ENCODE measurements around the gene CELA3B. TPM values are rescaled to one million over a fixed set of nuclear protein-coding genes. Genes with fewer than 3 reads are reported as not detected.
"Not testable (repeated sequence)": the region's sequence is repeated elsewhere in the genome, so short reads cannot be mapped to it uniquely, and the experiment has no call there.

The CELA3B gene
- total and polyA plus RNA-seq, 4 donors: 1.0 to 7.5 (median 2.1) TPM

DNA sequence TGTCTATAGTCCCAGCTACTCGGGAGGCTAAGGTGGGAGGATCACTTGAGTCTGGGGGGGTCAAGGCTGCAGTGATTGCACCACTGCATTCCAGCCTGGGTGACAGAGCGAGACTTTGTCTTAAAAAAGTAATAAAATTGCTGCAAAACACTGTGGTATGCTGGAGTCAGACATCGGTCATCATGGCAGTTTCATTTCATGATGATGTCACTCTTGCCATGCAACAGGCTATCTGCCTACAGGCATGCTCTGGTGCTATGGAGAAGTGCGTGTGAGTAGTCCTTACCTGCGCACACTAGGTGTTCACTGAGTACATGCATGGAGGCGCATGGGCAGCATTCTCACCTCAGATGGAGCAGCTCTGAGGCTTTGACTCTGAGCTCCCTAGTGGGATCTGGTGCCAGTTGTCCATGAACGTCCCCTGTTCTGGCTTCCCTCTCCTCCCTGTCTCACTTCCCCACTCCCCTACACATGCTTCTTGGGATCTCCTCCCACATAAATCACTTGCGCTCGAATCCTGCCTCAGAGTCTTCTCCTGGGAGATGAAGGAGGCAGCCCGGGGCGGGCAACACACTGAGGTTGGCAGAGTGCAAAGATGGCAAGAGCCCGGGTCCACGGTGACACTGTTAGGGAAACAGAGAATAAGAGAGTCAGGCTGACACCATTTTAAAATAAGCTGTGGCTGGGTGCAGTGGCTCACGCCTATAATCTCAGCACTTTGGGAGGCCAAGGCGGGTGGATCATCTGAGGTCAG lies 10.4 kb upstream of the CELA3B start:
- ATAC-seq (ENCODE audit: low FRiP score) (no peak), DNase-seq (peak in 1 of 2 donors; percentile 57)
- H3K4me3 ChIP-seq (ENCODE audit: low read length in 2 of 2): no peak overlapping the region
- H3K27ac ChIP-seq (ENCODE audit: low read depth in 1 of 2, low read length in 2 of 2): no peak overlapping the region
- WGBS, 2 donors: 79 to 84% methylated on average over 15 of the region's 15 CpGs
- intact Hi-C loops (cut with DNase I): no loop called here
- no peaks in the 10 kb centered on the region for H3K36me3 ChIP-seq (ENCODE audit: control insufficient read depth in 1 of 2, insufficient read depth in 2 of 2, low read length in 1 of 2)
- H3K27me3 ChIP-seq (ENCODE audit: control insufficient read depth in 1 of 2, insufficient read depth in 2 of 2, low read length in 1 of 2): no peaks in the 10 kb centered on the region
- H3K4me1 ChIP-seq (ENCODE audit: control insufficient read depth in 1 of 2, insufficient read depth in 2 of 2, low read length in 2 of 2): no peaks in the 10 kb centered on the region
- no peaks in the 10 kb centered on the region for H3K9me3 ChIP-seq (ENCODE audit: control insufficient read depth, low read length)

GRCh38 chr1:21967216-21967615 lies 9.6 kb upstream of the CELA3B start:
- H3K4me3 ChIP-seq (ENCODE audit: low read length in 2 of 2); H3K27me3 ChIP-seq (ENCODE audit: control insufficient read depth in 1 of 2, insufficient read depth in 2 of 2, low read length in 1 of 2); intact Hi-C loops (cut with DNase I); H3K27ac ChIP-seq (ENCODE audit: low read depth in 1 of 2, low read length in 2 of 2); H3K9me3 ChIP-seq (ENCODE audit: control insufficient read depth, low read length); ATAC-seq (ENCODE audit: low FRiP score); H3K4me1 ChIP-seq (ENCODE audit: control insufficient read depth in 1 of 2, insufficient read depth in 2 of 2, low read length in 2 of 2); DNase-seq; H3K36me3 ChIP-seq (ENCODE audit: control insufficient read depth in 1 of 2, insufficient read depth in 2 of 2, low read length in 1 of 2): not testable (repeated sequence)
- WGBS, 2 donors: 89 to 92% methylated on average over 6 of the region's 6 CpGs

- WGBS, 2 donors: 79% methylated on average over 5 of the region's 5 CpGs
Measured at GRCh38 chr1:21969066-21969465, 7.8 kb upstream of the CELA3B start.

GRCh38 chr1:21970523-21970922 lies 6.3 kb upstream of the CELA3B start:
- H3K4me1 ChIP-seq (ENCODE audit: control insufficient read depth in 1 of 2, insufficient read depth in 2 of 2, low read length in 2 of 2); H3K9me3 ChIP-seq (ENCODE audit: control insufficient read depth, low read length); DNase-seq; H3K27me3 ChIP-seq (ENCODE audit: control insufficient read depth in 1 of 2, insufficient read depth in 2 of 2, low read length in 1 of 2); H3K36me3 ChIP-seq (ENCODE audit: control insufficient read depth in 1 of 2, insufficient read depth in 2 of 2, low read length in 1 of 2); H3K27ac ChIP-seq (ENCODE audit: low read depth in 1 of 2, low read length in 2 of 2); ATAC-seq (ENCODE audit: low FRiP score); H3K4me3 ChIP-seq (ENCODE audit: low read length in 2 of 2); intact Hi-C loops (cut with DNase I): not testable (repeated sequence)
- WGBS, 2 donors: 65 to 67% methylated on average over 4 of the region's 4 CpGs

More at GRCh38 chr1:21969066-21969465, 7.8 kb upstream of the CELA3B start:
- intact Hi-C loops (cut with DNase I); H3K4me1 ChIP-seq (ENCODE audit: control insufficient read depth in 1 of 2, insufficient read depth in 2 of 2, low read length in 2 of 2); H3K27ac ChIP-seq (ENCODE audit: low read depth in 1 of 2, low read length in 2 of 2); H3K9me3 ChIP-seq (ENCODE audit: control insufficient read depth, low read length); H3K4me3 ChIP-seq (ENCODE audit: low read length in 2 of 2); ATAC-seq (ENCODE audit: low FRiP score); H3K27me3 ChIP-seq (ENCODE audit: control insufficient read depth in 1 of 2, insufficient read depth in 2 of 2, low read length in 1 of 2); H3K36me3 ChIP-seq (ENCODE audit: control insufficient read depth in 1 of 2, insufficient read depth in 2 of 2, low read length in 1 of 2): not testable (repeated sequence)
- peak in 1 of 2 donors; percentile 41 for DNase-seq

GRCh38 chr1:21972973-21973441 lies 3.8 kb upstream of the CELA3B start:
- H3K27me3 ChIP-seq (ENCODE audit: control insufficient read depth in 1 of 2, insufficient read depth in 2 of 2, low read length in 1 of 2); H3K4me3 ChIP-seq (ENCODE audit: low read length in 2 of 2); H3K27ac ChIP-seq (ENCODE audit: low read depth in 1 of 2, low read length in 2 of 2); H3K4me1 ChIP-seq (ENCODE audit: control insufficient read depth in 1 of 2, insufficient read depth in 2 of 2, low read length in 2 of 2); intact Hi-C loops (cut with DNase I); ATAC-seq (ENCODE audit: low FRiP score); H3K36me3 ChIP-seq (ENCODE audit: control insufficient read depth in 1 of 2, insufficient read depth in 2 of 2, low read length in 1 of 2); DNase-seq; H3K9me3 ChIP-seq (ENCODE audit: control insufficient read depth, low read length): not testable (repeated sequence)
- 66 to 67% methylated on average over 2 of the region's 2 CpGs for WGBS, 2 donors

- WGBS, 2 donors: 85 to 93% methylated on average over 7 to 8 of the region's 8 CpGs
- H3K9me3 ChIP-seq (ENCODE audit: control insufficient read depth, low read length); H3K4me3 ChIP-seq (ENCODE audit: low read length in 2 of 2); H3K36me3 ChIP-seq (ENCODE audit: control insufficient read depth in 1 of 2, insufficient read depth in 2 of 2, low read length in 1 of 2); H3K4me1 ChIP-seq (ENCODE audit: control insufficient read depth in 1 of 2, insufficient read depth in 2 of 2, low read length in 2 of 2); DNase-seq; H3K27me3 ChIP-seq (ENCODE audit: control insufficient read depth in 1 of 2, insufficient read depth in 2 of 2, low read length in 1 of 2); H3K27ac ChIP-seq (ENCODE audit: low read depth in 1 of 2, low read length in 2 of 2); intact Hi-C loops (cut with DNase I); ATAC-seq (ENCODE audit: low FRiP score): not testable (repeated sequence)
Measured at GRCh38 chr1:21973948-21974347, 2.9 kb upstream of the CELA3B start.

GRCh38 chr1:21974699-21975098 lies 2.1 kb upstream of the CELA3B start:
- H3K27me3 ChIP-seq (ENCODE audit: control insufficient read depth in 1 of 2, insufficient read depth in 2 of 2, low read length in 1 of 2); H3K27ac ChIP-seq (ENCODE audit: low read depth in 1 of 2, low read length in 2 of 2); H3K4me1 ChIP-seq (ENCODE audit: control insufficient read depth in 1 of 2, insufficient read depth in 2 of 2, low read length in 2 of 2); H3K9me3 ChIP-seq (ENCODE audit: control insufficient read depth, low read length); H3K36me3 ChIP-seq (ENCODE audit: control insufficient read depth in 1 of 2, insufficient read depth in 2 of 2, low read length in 1 of 2); H3K4me3 ChIP-seq (ENCODE audit: low read length in 2 of 2); intact Hi-C loops (cut with DNase I); DNase-seq: not testable (repeated sequence)
- ATAC-seq (ENCODE audit: low FRiP score): peak; percentile 59
- WGBS, 2 donors: 16 to 17% methylated on average over 4 to 6 of the region's 6 CpGs

GRCh38 chr1:21975296-21975695 lies 1.5 kb upstream of the CELA3B start:
- H3K9me3 ChIP-seq (ENCODE audit: control insufficient read depth, low read length); H3K4me1 ChIP-seq (ENCODE audit: control insufficient read depth in 1 of 2, insufficient read depth in 2 of 2, low read length in 2 of 2); DNase-seq; H3K27me3 ChIP-seq (ENCODE audit: control insufficient read depth in 1 of 2, insufficient read depth in 2 of 2, low read length in 1 of 2); H3K36me3 ChIP-seq (ENCODE audit: control insufficient read depth in 1 of 2, insufficient read depth in 2 of 2, low read length in 1 of 2); ATAC-seq (ENCODE audit: low FRiP score); H3K4me3 ChIP-seq (ENCODE audit: low read length in 2 of 2); intact Hi-C loops (cut with DNase I); H3K27ac ChIP-seq (ENCODE audit: low read depth in 1 of 2, low read length in 2 of 2): not testable (repeated sequence)
- WGBS, 2 donors: 93 to 94% methylated on average over 9 of the region's 9 CpGs

DNA sequence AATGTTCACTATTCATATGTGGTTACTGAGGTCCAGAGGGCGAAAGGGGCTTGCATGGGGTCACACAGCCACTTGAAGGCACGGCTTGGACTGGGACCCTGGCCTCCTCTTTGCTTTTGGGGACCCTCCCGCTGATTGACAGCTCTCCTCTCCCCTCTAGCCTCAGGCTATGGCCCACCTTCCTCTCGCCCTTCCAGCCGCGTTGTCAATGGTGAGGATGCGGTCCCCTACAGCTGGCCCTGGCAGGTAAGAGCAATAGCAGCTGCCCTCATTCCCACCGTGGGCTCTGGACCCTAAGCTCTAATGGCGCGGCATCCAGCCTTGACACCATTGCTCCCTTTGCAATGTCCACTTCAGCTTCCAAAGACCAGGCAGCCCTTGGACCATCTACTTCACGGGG lies 1.4 kb downstream of the CELA3B start:
- H3K27me3 ChIP-seq (ENCODE audit: control insufficient read depth in 1 of 2, insufficient read depth in 2 of 2, low read length in 1 of 2); H3K4me1 ChIP-seq (ENCODE audit: control insufficient read depth in 1 of 2, insufficient read depth in 2 of 2, low read length in 2 of 2); H3K9me3 ChIP-seq (ENCODE audit: control insufficient read depth, low read length); ATAC-seq (ENCODE audit: low FRiP score); H3K27ac ChIP-seq (ENCODE audit: low read depth in 1 of 2, low read length in 2 of 2); H3K36me3 ChIP-seq (ENCODE audit: control insufficient read depth in 1 of 2, insufficient read depth in 2 of 2, low read length in 1 of 2); intact Hi-C loops (cut with DNase I); H3K4me3 ChIP-seq (ENCODE audit: low read length in 2 of 2): not testable (repeated sequence)
- 91% methylated on average over 11 of the region's 11 CpGs for WGBS, 2 donors
- DNase-seq: peak in 1 of 2 donors; percentile 52
